GM19328 (cell line): ENCODE results near the gene ZNF146.
"Not testable (repeated sequence)": the region's sequence is repeated elsewhere in the genome, so short reads cannot be mapped to it uniquely, and the experiment has no call there.

Experiments
- ATAC-seq: cut with Tn5 transposase; IDR thresholded peaks from one replicate; pipeline ENCODE4 v1.9.1; 2021; ENCODE audit warnings: mild to moderate bottlenecking, moderate library complexity; ENCODE audit not compliant: unreplicated experiment

ZNF146 gene

GRCh38 chr19:36214386-36215275 lies at the start of gene ZNF146, which contains the start of gene ZNF565:
TSS of gene ZNF146 (plus strand) at chr19:36215106. CDS start at chr19:36236441, 21,335 bp downstream.
TSS of gene ZNF565 (minus strand) at chr19:36214665. CDS start at chr19:36201985, 12,680 bp downstream.
- peak; percentile 81 for ATAC-seq

DNA sequence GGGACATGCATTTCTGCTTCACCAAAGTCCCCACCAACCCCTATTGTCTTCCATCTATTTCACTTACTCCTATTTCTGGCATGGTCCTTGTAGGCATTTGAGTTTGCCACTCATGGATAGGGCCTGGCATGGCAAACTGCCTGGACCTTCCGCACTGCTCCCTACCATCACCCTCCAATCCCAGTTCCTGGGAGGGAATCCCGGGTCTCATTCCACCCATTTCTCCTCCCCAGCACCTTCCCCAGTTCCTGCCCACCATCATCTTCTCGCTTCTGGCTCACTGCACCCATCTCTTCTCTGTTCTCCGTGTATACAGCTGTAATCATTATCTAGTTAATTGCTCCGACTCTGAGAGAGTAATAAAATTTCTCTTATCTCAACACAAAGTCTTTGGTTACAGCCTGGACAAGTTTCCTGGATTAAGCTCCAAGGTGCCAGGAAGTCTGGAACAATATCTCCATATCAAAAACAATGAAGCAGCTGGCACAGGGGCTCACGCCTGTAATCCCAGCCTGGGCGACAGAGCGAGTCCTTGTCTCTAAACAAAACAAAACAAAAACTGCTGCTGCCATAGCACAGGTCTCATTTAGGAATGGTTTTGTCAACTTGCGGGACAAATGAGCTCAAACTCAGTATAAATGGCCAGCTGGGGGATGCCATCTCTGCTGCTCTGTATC lies 45.7 kb upstream of the ZNF146 start:
- no peak for ATAC-seq

DNA sequence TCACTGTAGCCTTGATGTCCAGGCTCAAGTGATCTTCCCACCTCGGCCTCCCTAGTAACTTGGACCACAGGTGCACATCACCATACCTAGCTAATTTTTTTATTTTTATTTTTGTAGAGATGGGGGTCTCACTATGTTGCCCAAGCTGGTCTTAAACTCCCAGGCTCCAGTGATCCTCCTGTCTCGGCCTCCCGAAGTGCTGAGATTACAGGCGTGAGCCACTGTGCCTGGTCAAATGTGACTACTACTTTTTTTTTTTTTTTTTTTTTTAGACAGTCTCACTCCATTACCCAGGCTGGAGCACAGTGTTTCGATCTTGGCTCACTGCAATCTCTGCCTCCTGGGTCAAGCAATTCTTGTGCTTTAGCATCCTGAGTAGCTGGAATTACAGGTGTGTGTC lies 42.1 kb upstream of the ZNF146 start:
- no peak for ATAC-seq

DNA sequence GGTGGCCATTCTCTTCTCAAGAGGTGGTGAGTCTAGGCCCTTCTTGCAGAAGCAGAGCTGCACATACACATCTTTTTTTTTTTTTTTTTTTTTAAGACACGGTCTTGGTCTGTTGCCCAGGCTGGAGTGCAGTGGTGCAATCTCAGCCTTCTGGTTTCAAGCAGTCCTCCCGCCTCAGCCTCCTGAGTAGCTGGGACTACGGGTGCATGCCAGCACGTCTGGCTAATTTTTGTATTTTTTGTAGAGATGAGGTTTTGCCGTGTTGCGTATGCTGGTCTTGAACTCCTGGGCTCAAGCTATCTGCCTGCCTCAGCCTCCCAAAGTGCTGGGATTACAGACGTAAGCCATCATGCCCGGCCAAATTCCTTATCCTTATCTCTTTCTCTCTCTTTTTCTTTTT lies 41.1 kb upstream of the ZNF146 start:
- not testable (repeated sequence) for ATAC-seq

GRCh38 chr19:36179077-36179476 lies 35.8 kb upstream of the ZNF146 start:
- ATAC-seq: not testable (repeated sequence)

DNA sequence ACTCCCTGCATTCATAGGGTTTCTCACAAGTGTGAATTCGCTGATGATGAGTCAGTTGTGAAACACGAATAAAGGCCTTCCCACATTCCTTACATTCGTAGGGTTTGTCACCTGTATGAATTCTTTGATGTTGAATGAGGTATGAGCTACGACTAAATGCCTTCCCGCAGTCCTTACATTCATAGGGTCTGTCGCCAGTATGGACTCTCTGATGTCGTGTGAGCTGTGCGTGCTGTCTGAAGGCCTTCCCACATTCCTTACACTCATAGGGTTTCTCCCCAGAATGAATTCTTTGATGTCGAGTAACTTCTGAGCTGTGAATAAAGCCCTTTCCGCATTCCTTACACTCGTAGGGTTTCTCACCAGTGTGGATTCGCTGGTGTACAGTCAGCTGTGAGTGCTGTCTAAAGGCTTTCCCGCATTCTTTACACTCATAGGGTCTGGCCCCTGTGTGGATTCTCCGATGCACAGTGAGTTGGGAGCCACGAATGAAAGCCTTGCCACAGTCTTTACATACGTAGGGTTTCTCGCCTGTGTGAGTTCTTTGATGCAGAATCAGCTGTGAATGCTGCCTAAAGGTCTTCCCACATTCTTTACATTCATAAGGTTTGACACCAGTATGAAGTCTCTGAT lies 32.2 kb upstream of the ZNF146 start:
- ATAC-seq: no peak

DNA sequence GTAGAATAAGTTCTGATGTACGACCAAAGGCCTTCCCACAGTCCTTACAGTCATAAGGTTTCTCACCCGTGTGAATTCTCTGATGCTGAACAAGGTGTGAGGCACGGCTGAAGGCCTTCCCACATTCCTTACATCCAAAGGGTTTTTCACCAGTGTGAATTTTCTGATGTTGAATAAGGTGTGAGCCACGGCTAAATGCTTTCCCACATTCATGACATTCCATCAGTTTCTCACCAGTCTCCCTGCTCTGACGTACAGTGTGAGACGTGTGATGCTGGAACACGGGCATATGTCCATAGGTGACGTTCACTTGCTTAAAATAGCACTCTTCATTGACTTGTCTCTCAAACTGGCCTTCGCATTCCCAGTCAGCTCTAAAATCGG lies 31.7 kb upstream of the ZNF146 start:
- ATAC-seq: no peak

DNA sequence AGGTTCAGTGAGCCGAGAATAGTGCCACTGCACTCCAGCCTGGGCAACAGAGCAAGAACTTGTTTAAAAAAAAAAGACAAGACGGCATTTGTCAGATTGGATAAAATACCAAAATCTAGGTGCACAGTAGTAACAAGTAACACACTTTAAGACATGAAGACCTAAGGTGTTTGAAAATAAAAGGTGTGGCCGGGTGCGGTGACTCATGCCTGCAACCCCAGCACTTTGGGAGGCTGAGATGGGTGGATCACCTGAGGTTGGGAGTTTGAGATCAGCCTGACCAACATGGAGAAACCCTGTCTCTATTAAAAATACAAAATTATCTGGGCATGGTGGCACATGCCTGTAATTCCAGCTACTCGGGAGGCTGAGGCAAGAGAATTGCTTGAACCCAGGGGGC lies 28.2 kb upstream of the ZNF146 start:
- ATAC-seq: not testable (repeated sequence)

- ATAC-seq: no peak
Observed at GRCh38 chr19:36196249-36196648, 18.7 kb upstream of the ZNF146 start.

DNA sequence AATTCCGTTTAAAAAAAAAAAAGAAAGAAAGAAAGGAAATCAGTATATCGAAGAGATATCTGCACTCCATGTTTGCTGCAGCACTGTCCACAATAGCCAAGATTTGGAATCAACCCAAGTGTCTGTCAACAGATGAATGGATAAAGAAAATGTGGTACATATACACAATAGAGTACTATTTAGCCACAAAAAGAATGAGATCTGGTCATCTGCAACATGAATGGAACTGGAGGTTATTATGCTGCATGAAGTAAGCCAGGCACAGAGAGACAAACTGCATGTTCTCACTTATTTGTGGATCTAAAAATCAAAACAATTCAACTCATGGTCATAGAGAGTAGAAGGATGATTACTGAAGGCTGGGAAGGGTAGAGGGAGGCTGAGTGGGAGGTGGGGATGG lies 16.8 kb upstream of the ZNF146 start:
- ATAC-seq: no peak

DNA sequence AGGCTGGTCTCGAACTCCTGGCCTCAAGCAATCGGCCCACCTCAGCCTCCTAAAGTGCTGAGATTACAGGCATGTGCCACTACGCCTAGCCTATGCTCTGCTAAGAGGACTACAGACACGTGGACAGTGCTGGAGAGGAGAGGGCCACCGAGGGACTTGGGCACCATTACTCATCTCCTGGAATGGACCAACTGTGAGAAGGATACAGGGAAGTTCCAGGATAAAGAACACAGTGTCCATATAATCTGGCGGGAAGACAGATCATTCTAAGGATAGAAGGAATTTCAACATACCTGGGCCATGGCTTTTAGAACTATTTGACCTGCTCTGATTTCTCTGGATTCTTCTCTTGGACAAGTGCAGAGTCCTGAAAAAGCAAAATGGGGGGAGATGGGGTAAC lies 13.2 kb upstream of the ZNF146 start:
- ATAC-seq: no peak

GRCh38 chr19:36203293-36203692 lies 11.6 kb upstream of the ZNF146 start:
- ATAC-seq: no peak

DNA sequence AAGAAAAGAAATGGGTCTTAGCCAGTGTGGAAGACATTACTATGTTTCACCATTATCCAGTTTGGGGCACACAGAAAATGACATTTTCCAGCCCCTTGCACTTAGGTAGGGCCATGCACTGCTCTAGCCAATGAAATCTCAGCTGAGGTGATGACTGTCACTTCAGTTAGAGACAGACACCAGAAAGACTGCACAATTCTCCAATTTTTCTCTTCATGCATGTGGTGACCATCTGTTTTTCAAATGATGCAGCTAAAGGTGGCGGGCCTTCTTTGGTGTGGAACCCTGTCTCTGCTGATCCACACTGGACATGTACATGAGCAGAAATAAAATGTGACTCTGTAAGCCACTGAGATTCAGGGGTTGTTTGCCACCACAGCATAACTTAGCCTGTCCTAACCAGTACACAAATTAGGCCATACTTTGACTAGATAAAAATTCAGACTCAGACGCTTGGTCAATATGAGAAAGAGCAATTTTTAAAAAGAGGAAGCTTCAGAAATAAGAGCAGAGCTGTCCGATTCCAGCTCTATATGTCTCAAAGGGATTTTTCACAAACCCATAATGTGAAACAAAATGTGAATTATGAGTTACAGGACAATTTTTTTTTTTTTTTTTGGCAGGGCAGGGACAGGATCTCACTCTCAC lies 7.2 kb upstream of the ZNF146 start:
- ATAC-seq: no peak

- no peak for ATAC-seq
Observed at GRCh38 chr19:36209372-36209771, 5.5 kb upstream of the ZNF146 start.

- no peak for ATAC-seq
Observed at GRCh38 chr19:36210497-36210896, 4.4 kb upstream of the ZNF146 start.

DNA sequence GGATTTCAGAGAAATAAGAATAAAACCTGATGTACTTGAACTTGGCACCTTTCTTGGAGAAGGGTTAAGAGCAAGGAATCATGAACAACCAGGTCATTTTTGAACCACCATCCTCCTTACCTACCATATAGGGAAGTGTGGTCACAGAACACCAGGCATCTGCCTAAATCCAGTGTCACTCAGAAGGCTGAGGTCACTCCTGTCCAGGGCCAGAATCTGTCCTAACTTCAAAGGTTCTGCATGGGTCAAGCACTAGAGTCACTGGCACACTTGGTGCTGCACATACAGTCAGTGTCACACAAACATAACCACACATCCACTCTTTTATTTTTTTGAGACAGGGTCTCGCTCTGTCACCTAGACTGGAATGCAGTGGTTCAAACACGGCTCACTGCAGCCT lies 2.0 kb upstream of the ZNF146 start:
- ATAC-seq: no peak

DNA sequence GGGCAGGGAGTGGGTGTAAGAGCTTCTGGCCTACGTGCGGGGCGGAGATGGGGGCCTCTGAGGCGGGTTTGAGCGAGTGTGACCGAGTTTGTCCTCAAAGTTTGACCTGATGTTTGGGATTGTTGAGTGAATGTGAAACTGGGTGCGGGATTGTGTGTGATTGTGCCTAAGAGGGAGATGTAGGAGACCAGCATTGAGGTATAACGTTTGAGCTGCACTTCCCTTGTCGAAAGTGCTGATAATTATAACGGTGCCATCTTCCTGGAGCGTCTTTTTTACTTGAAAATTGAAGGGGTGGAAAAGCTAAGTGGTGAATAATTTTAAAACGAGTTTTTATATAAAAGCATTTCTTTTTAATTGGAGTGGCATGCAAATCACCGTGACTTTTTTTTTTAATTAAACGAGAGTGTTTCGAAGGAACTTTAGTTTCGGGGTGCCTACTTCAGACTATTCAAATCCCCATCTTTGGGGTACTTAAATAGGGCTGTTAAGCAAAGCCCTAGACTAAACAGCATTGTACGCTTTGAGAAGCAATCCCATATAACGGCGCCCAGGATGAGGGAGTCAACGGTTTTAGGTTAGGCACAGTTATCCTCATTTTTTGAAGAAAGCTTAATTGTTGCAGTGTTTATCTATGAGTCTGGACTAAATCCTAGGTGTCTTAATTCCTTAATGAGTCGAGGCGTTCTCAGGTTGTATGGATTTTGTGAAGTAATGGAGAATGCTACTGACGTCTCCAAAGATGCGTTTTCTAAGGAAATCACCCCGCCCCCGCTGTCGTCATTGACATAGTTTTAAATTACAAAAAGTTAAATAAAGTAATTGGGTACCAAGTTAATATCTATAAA lies 594 bp downstream of the ZNF146 start:
- peak; percentile 2 for ATAC-seq

DNA sequence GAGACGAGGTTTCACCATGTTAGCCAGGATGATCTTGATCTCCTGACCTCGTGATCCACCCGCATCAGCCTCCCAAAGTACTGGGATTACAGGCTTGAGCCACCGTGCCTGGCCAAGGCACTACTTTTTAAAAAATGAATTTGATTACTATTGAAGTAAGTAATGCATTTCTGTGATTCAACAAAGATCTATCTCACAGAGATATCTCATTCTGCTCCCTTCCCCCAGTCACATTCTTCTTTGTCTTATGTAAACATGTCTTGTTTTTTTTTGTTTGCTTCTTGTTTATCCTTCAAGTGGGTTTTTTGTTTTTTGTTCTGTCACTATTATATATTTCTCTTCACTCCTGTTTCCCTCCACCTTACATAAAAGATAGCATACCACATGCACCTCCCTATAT lies 6.6 kb downstream of the ZNF146 start:
- ATAC-seq: no peak

DNA sequence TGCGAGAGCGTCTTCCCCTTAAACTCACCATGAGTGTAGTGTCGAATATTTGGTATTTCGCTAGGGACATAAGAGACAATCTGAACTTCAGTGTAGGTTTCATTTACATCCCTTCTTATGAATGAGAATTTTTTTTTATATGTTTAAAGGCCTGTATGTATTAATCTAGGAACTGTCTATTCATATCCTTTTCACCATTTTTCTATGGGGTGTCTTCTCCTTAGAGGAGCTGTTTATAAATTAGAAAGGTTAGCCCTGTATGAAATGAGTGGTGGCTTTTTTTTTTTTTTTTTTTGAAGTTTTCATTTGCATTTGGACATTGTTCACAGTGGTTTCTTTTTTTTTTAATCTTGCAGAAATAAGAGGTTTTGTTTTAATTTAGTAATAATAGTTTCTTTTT lies 7.6 kb downstream of the ZNF146 start:
- no peak for ATAC-seq

GRCh38 chr19:36225219-36225892 lies 10.4 kb downstream of the ZNF146 start:
- ATAC-seq: no peak
